Measurements from ENCODE around the gene COPZ1. TPM values are rescaled to one million over a fixed set of nuclear protein-coding genes. Genes with fewer than 3 reads are reported as not detected.
A peak's percentile ranks its signal among the peaks of the same experiment; 100 is the strongest.

Gene COPZ1
- total and polyA plus RNA-seq, 9 of the 15 experiments (the other 6 are each of a cell fraction or from before 2014, with no cell fraction given) = 137 to 487 (median 233) TPM

DNA sequence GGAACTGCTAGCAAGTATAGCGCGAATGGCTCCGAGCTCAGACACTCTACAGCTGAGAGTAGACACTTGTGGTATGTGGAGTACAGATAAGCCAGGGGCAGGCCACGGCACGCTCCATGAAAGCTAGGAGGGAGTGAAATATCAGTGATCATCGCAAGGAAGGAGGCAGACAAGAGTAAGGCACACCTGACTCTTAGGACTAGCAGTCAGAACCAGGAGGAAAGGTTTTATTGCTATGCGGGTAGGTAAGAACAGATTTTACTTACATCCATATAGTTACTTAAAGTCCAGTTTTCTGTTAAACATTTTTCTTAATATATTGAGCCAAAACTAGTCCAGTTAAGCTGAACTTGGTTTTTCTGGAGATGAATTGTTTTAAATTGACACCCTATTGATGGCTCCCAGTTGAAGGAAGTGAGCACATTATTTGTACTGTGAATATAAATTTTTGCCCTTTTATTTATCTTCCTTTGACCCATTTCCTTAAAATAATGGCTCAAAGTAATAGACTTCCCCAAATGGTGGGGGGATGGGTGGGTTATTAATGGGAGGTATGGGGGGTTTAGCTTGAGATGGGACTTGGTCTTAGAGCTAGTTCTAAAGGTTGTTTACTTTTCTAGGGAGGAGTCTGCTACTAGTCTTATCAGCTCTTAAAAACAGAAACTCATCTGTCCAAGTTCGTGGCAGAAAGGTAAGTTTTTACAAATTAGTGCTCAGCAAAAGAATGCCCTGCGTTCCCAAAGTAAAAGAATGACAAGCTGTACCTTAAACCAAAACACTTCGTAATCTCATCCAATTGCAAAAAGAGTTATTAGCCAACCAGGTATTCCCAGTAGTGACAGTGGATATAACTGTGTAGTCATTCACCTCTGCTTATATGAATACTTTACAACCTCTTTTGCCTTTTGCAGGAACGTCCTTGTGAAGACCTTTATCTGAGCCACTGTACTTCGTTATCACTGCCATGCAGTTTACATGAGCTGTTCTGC is 38.6 kb upstream of the COPZ1 start (continued):
- TF ChIP-seq, protein P1, sequence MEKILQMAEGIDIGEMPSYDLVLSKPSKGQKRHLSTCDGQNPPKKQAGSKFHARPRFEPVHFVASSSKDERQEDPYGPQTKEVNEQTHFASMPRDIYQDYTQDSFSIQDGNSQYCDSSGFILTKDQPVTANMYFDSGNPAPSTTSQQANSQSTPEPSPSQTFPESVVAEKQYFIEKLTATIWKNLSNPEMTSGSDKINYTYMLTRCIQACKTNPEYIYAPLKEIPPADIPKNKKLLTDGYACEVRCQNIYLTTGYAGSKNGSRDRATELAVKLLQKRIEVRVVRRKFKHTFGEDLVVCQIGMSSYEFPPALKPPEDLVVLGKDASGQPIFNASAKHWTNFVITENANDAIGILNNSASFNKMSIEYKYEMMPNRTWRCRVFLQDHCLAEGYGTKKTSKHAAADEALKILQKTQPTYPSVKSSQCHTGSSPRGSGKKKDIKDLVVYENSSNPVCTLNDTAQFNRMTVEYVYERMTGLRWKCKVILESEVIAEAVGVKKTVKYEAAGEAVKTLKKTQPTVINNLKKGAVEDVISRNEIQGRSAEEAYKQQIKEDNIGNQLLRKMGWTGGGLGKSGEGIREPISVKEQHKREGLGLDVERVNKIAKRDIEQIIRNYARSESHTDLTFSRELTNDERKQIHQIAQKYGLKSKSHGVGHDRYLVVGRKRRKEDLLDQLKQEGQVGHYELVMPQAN (IDR thresholded peaks at IDR 0.05; ENCODE audit: borderline replicate concordance) = 0 out of 2 replicates have a peak, but pooled peaks have one; percentile 16
- no peak for TF ChIP-seq NCOA6 (IDR thresholded peaks at IDR 0.05)
- peak; percentile 51 for TF ChIP-seq TAF9B (IDR thresholded peaks at IDR 0.05; ENCODE audit: partially characterized antibody)
- no peak for TF ChIP-seq MAFK (IDR thresholded peaks at IDR 0.05; ENCODE audit: low read length)
- TF ChIP-seq ZNF551 (CRISPR knock-in tag; IDR thresholded peaks at IDR 0.05) = no peak
- TF ChIP-seq, protein P2, sequence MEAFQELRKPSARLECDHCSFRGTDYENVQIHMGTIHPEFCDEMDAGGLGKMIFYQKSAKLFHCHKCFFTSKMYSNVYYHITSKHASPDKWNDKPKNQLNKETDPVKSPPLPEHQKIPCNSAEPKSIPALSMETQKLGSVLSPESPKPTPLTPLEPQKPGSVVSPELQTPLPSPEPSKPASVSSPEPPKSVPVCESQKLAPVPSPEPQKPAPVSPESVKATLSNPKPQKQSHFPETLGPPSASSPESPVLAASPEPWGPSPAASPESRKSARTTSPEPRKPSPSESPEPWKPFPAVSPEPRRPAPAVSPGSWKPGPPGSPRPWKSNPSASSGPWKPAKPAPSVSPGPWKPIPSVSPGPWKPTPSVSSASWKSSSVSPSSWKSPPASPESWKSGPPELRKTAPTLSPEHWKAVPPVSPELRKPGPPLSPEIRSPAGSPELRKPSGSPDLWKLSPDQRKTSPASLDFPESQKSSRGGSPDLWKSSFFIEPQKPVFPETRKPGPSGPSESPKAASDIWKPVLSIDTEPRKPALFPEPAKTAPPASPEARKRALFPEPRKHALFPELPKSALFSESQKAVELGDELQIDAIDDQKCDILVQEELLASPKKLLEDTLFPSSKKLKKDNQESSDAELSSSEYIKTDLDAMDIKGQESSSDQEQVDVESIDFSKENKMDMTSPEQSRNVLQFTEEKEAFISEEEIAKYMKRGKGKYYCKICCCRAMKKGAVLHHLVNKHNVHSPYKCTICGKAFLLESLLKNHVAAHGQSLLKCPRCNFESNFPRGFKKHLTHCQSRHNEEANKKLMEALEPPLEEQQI (IDR thresholded peaks at IDR 0.05) = no peak
- TF ChIP-seq HMG20B (CRISPR knock-in tag; IDR thresholded peaks at IDR 0.05) = no peak
- no peak for TF ChIP-seq KLF10 (CRISPR knock-in tag; IDR thresholded peaks at IDR 0.05)
- no peak for TF ChIP-seq FOXJ3 (CRISPR knock-in tag; IDR thresholded peaks at IDR 0.05)
- TF ChIP-seq SP2 (IDR thresholded peaks at IDR 0.05; ENCODE audit: extremely low read depth, low read depth, low read length, poor library complexity, severe bottlenecking) = no peak
- TF ChIP-seq, protein P3, sequence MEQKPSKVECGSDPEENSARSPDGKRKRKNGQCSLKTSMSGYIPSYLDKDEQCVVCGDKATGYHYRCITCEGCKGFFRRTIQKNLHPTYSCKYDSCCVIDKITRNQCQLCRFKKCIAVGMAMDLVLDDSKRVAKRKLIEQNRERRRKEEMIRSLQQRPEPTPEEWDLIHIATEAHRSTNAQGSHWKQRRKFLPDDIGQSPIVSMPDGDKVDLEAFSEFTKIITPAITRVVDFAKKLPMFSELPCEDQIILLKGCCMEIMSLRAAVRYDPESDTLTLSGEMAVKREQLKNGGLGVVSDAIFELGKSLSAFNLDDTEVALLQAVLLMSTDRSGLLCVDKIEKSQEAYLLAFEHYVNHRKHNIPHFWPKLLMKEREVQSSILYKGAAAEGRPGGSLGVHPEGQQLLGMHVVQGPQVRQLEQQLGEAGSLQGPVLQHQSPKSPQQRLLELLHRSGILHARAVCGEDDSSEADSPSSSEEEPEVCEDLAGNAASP (IDR thresholded peaks at IDR 0.05) = no peak
- TF ChIP-seq ZC3H4 (CRISPR knock-in tag; IDR thresholded peaks at IDR 0.05; ENCODE audit: borderline replicate concordance) = no peak
- no peak for TF ChIP-seq ZC3H11A (IDR thresholded peaks at IDR 0.05; ENCODE audit: low read depth, low read length)
- TF ChIP-seq, protein P4, sequence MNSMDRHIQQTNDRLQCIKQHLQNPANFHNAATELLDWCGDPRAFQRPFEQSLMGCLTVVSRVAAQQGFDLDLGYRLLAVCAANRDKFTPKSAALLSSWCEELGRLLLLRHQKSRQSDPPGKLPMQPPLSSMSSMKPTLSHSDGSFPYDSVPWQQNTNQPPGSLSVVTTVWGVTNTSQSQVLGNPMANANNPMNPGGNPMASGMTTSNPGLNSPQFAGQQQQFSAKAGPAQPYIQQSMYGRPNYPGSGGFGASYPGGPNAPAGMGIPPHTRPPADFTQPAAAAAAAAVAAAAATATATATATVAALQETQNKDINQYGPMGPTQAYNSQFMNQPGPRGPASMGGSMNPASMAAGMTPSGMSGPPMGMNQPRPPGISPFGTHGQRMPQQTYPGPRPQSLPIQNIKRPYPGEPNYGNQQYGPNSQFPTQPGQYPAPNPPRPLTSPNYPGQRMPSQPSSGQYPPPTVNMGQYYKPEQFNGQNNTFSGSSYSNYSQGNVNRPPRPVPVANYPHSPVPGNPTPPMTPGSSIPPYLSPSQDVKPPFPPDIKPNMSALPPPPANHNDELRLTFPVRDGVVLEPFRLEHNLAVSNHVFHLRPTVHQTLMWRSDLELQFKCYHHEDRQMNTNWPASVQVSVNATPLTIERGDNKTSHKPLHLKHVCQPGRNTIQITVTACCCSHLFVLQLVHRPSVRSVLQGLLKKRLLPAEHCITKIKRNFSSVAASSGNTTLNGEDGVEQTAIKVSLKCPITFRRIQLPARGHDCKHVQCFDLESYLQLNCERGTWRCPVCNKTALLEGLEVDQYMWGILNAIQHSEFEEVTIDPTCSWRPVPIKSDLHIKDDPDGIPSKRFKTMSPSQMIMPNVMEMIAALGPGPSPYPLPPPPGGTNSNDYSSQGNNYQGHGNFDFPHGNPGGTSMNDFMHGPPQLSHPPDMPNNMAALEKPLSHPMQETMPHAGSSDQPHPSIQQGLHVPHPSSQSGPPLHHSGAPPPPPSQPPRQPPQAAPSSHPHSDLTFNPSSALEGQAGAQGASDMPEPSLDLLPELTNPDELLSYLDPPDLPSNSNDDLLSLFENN (IDR thresholded peaks at IDR 0.05; ENCODE audit: low read depth in 2 of 2, low read length in 2 of 2) = 0 out of 4 replicates have a peak, but pooled peaks of 1 of the 2 experiments have one; percentile 47
- TF ChIP-seq HNRNPUL1 (IDR thresholded peaks at IDR 0.05; ENCODE audit: low read length) = no peak
- TF ChIP-seq TAF1 (IDR thresholded peaks at IDR 0.05; ENCODE audit: control insufficient read depth, extremely low read depth, insufficient read depth, low read length, severe bottlenecking) = peak; percentile 60
